T-cell (primary cell): ENCODE results near the gene TRUB1. TPM values are rescaled to one million over a fixed set of nuclear protein-coding genes. Genes with fewer than 3 reads are reported as not detected.

Experiments
- ATAC-seq, 4 experiments: fragments of 200-7000 bp in 3 of 4; fragments of 150-1000 bp in 1 of 4; cut with Tn5 transposase; replicated peaks in 1 of 4; 1 replicate in 3 of 4; 2 replicates in 1 of 4; pipeline ENCODE4 v1.10.0; 2021; ENCODE audit warnings: moderate library complexity in 3 of 4, mild to moderate bottlenecking in 2 of 4, moderate number of reproducible peaks in 1 of 4
- CTCF ChIA-PET, 2 donors: fragments of 300-600 bp; sonication (Branson Sonifier 250); formaldehyde crosslinking; loops; one replicate each; lab custom pipeline; 2022; ENCODE audit warnings: antibody characterized with exemption in 2 of 2; lab: Charles Lee
- POLR2A ChIA-PET, 2 donors: fragments of 300-600 bp; sonication (Branson Sonifier 250); formaldehyde crosslinking; loops; one replicate each; lab custom pipeline; 2022; ENCODE audit warnings: antibody characterized with exemption in 2 of 2; lab: Charles Lee
- DNase-seq, 35 experiments: peaks; one replicate each; pipeline versions ENCODE4 v3.0.0 to v3.0.0-alpha.2; 2013 to 2023
- H3K27ac ChIP-seq: one replicate; pipeline ENCODE4 v1.5.1; 2013; ENCODE audit warnings: low read length
- H3K27me3 ChIP-seq, 2 experiments: replicated peaks in 1 of 2; 1 replicate in 1 of 2; 2 replicates in 1 of 2; pipeline versions ENCODE4 v1.6.1 to v1.7.0; 2013; ENCODE audit warnings: low read length in 1 of 2, mixed read lengths in 1 of 2; ENCODE audit not compliant: control insufficient read depth in 2 of 2, insufficient read depth in 2 of 2; ENCODE audit errors: extremely low read depth in 1 of 2
- H3K36me3 ChIP-seq, 2 donors: 1 replicate in 1 of 2; 2 replicates in 1 of 2; pipeline versions ENCODE4 v1.6.1 to v1.7.0; 2013; ENCODE audit warnings: low read length in 1 of 2; ENCODE audit not compliant: control insufficient read depth in 2 of 2, insufficient read depth in 1 of 2; ENCODE audit errors: extremely low read depth in 1 of 2
- H3K4me1 ChIP-seq, 2 experiments: 1 replicate in 1 of 2; 2 replicates in 1 of 2; pipeline versions ENCODE4 v1.6.1 to v1.7.0; 2013; ENCODE audit warnings: low read length in 2 of 2, mixed read lengths in 1 of 2; ENCODE audit not compliant: insufficient read depth in 2 of 2, control insufficient read depth in 1 of 2; ENCODE audit errors: extremely low read depth in 1 of 2
- H3K4me3 ChIP-seq, 2 donors: 1 replicate in 1 of 2; 2 replicates in 1 of 2; pipeline versions ENCODE4 v1.5.1 to v1.7.0; 2013; ENCODE audit warnings: mild to moderate bottlenecking in 2 of 2, low read length in 1 of 2, moderate library complexity in 1 of 2; ENCODE audit not compliant: control insufficient read depth in 1 of 2; ENCODE audit errors: extremely low read depth in 1 of 2
- H3K9me3 ChIP-seq: 2 replicates; pipeline ENCODE4 v1.7.0; 2013
- H3K27ac Mint-ChIP-seq, 2 donors: one replicate each; pipeline ENCODE4 v1.8.0; 2020 to 2021; ENCODE audit warnings: mild to moderate bottlenecking in 2 of 2, mixed read lengths in 2 of 2
- H3K27me3 Mint-ChIP-seq, 2 donors: one replicate each; pipeline ENCODE4 v1.8.0; 2021 to 2022; ENCODE audit warnings: mixed read lengths in 2 of 2
- H3K36me3 Mint-ChIP-seq: one replicate; pipeline ENCODE4 v1.8.0; 2021; ENCODE audit warnings: mixed read lengths
- H3K4me1 Mint-ChIP-seq, 3 donors: one replicate each; pipeline ENCODE4 v1.8.0; 2020 to 2022; ENCODE audit warnings: mixed read lengths in 3 of 3, mild to moderate bottlenecking in 1 of 3
- H3K4me3 Mint-ChIP-seq, 3 donors: one replicate each; pipeline ENCODE4 v1.8.0; 2020 to 2022; ENCODE audit warnings: mild to moderate bottlenecking in 3 of 3, mixed read lengths in 3 of 3, moderate library complexity in 3 of 3
- H3K9me3 Mint-ChIP-seq, 3 donors: one replicate each; pipeline ENCODE4 v1.8.0; 2020 to 2022; ENCODE audit warnings: mixed read lengths in 3 of 3
- WGBS: methylation state at CpG from one replicate; pipeline ENCODE4 v1.1.5; 2013; ENCODE audit warnings: missing lambda C conversion rate; ENCODE audit not compliant: insufficient coverage; 5-methylcytosine and 5-hydroxymethylcytosine counted together
- total RNA-seq, 35 experiments: library from RNA in 6 of 35; stranded (reverse) in 6 of 35; fragments of 120-200 nt in 1 of 35; gene quantifications; one replicate each; pipeline versions ENCODE4 v1.2.1 to v1.2.4 and lab custom pipeline; 2013 to 2026

TRUB1 gene
- total RNA-seq, 5 donors from 2014 or later (not counting 1 experiment from before 2014, with no cell fraction given): 8.8 to 17.0 (median 11.0) TPM

DNA sequence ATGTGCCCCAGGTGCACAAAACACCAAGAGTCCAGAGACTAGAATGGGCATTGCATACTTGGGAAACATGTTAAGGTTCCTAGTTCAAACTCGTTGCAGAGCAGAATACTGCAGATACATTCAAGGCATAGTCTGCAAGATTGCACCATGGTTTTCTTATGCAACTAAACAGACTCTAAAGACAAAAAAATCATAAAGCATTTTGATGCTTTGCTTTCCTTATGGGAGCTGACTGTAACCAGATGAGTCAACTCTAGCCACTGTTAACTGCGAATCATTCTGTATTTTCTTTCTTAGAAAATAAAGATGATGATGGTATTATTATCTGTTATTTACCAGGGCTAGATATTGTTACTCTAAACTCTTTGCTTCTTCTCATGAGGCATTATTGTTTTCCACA, 19.7 kb downstream of the TRUB1 start:
- peaks cover 22 to 35% (median 29%) of the 10 kb centered on the region in 3 donors for H3K4me1 Mint-ChIP-seq
- DNase-seq (no peak), ATAC-seq (no peak)
- WGBS: 78% methylated on average over 1 of the region's 2 CpGs
- H3K9me3 Mint-ChIP-seq: no peaks in the 10 kb centered on the region
- Histone ChIP-seq H3K27ac (no peak overlapping the region), H3K27me3 (no peaks in the 10 kb centered on the region), H3K9me3 (no peaks in the 10 kb centered on the region), H3K36me3 (peaks cover 0 to 2% of the 10 kb centered on the region in 2 donors), H3K4me3 (no peak overlapping the region), H3K4me1 (no peaks in the 10 kb centered on the region)
- ChIA-PET CTCF (no interaction called here), POLR2A (no interaction called here)
- no peak overlapping the region for H3K4me3 Mint-ChIP-seq
- peaks cover 46% of the 10 kb centered on the region for H3K36me3 Mint-ChIP-seq
- H3K27me3 Mint-ChIP-seq: no peaks in the 10 kb centered on the region
- no peak overlapping the region for H3K27ac Mint-ChIP-seq

DNA sequence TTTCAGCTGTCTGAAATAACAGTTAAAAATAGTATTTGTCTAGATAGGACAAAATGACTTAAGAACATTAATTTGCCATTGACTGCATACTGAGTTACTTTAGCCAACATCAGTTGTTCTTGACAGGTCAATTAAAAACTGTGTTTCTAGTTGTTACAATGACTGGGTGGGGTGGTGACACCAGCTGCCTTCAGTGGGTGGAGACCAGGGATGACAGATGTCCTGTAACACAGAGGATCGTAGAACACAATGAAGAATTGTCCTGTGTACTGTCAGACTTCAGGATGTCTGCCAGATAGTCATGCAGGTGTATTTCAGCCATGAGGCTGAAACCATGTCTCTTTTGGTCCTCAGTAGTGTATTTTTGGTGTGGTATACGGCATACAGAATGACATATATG, 24.4 kb downstream of the TRUB1 start:
- DNase-seq (no peak), ATAC-seq (no peak)
- H3K9me3 ChIP-seq: no peaks in the 10 kb centered on the region
- no peak overlapping the region for H3K4me3 Mint-ChIP-seq
- no peaks in the 10 kb centered on the region for H3K27me3 Mint-ChIP-seq
- H3K9me3 Mint-ChIP-seq: no peaks in the 10 kb centered on the region
- ChIA-PET POLR2A (no interaction called here), CTCF (no interaction called here)
- H3K27me3 ChIP-seq: no peaks in the 10 kb centered on the region
- H3K4me3 ChIP-seq: no peak overlapping the region
- H3K27ac ChIP-seq: no peak overlapping the region
- H3K4me1 ChIP-seq: no peaks in the 10 kb centered on the region
- peaks cover 46% of the 10 kb centered on the region for H3K36me3 Mint-ChIP-seq
- H3K4me1 Mint-ChIP-seq: peaks cover 25 to 32% (median 27%) of the 10 kb centered on the region in 3 donors
- H3K36me3 ChIP-seq: peaks cover 5 to 6% of the 10 kb centered on the region in 2 donors
- H3K27ac Mint-ChIP-seq: no peak overlapping the region
- 100% methylated on average over 1 of the region's 2 CpGs for WGBS

DNA sequence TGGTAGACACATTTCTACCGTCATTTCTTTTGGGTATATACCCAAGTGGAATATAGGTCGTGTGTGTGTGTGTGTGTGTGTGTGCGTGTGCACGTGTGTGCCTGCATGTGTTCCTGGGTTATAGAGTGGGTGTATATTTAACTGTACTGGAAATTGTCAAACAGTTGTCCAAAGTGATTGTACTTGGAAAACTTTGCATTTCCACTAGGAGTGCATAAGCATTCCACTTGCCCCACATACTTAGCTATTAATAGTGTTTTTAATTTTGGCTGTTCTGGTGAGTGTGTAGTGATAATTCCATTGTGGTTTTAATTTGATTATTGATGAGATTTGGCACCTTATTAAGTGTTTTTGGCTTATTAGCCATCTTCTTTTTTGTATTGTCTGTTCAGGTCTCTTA, 25.9 kb downstream of the TRUB1 start:
- H3K36me3 ChIP-seq: peaks cover 5 to 6% of the 10 kb centered on the region in 2 donors
- H3K27me3 Mint-ChIP-seq: no peaks in the 10 kb centered on the region
- 91% methylated on average over 3 of the region's 4 CpGs for WGBS
- no peak overlapping the region for H3K27ac Mint-ChIP-seq
- no peaks in the 10 kb centered on the region for H3K27me3 ChIP-seq
- no peak for ATAC-seq
- H3K4me3 Mint-ChIP-seq: no peak overlapping the region
- POLR2A ChIA-PET: no interaction called here
- H3K4me3 ChIP-seq: no peak overlapping the region
- DNase-seq: no peak
- H3K4me1 Mint-ChIP-seq: peaks cover 31 to 34% (median 31%) of the 10 kb centered on the region in 3 donors
- no peaks in the 10 kb centered on the region for H3K4me1 ChIP-seq
- no peaks in the 10 kb centered on the region for H3K9me3 ChIP-seq
- peaks cover 49% of the 10 kb centered on the region for H3K36me3 Mint-ChIP-seq
- no peak overlapping the region for H3K27ac ChIP-seq
- CTCF ChIA-PET: no interaction called here
- no peaks in the 10 kb centered on the region for H3K9me3 Mint-ChIP-seq

DNA sequence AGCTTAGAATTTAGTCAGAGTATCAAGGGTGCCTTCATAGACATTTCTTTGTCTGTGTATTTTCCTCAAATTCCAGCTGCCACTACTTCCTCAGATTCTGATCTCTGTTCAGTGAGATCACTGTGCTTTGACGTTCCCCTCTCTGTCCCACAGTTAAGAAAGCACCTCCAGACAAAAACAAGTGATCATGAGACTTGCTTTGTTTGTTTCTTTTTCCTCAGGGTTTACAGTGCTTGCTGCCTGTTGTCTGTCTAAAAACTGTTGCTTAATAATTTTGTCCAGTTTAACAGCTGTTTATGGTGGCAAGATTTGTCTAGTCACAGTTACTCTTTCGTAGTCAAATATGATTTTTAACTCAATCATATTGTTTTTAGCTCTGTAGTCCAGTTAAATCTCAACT, 29.1 kb downstream of the TRUB1 start:
- ATAC-seq (no peak), DNase-seq (no peak)
- Histone ChIP-seq H3K4me3 (no peak overlapping the region), H3K9me3 (no peaks in the 10 kb centered on the region), H3K27me3 (no peaks in the 10 kb centered on the region), H3K36me3 (peaks cover 5 to 6% of the 10 kb centered on the region in 2 donors), H3K27ac (no peak overlapping the region), H3K4me1 (peaks cover 0 to 6% of the 10 kb centered on the region in 2 experiments)
- ChIA-PET POLR2A (no interaction called here), CTCF (interaction anchor here in 1 of 2 donors (0.5 kb wide), 1 partner anchor 517 kb away, joined by 3 read pairs; no protein-coding TSS in a partner anchor)
- peaks cover 31 to 41% (median 40%) of the 10 kb centered on the region in 3 donors for H3K4me1 Mint-ChIP-seq
- H3K27ac Mint-ChIP-seq: no peak overlapping the region
- H3K27me3 Mint-ChIP-seq: no peaks in the 10 kb centered on the region
- H3K9me3 Mint-ChIP-seq: no peaks in the 10 kb centered on the region
- no CpG with 5 or more reads among the region's 2 CpGs for WGBS
- H3K36me3 Mint-ChIP-seq: peaks cover 34% of the 10 kb centered on the region
- H3K4me3 Mint-ChIP-seq: no peak overlapping the region

DNA sequence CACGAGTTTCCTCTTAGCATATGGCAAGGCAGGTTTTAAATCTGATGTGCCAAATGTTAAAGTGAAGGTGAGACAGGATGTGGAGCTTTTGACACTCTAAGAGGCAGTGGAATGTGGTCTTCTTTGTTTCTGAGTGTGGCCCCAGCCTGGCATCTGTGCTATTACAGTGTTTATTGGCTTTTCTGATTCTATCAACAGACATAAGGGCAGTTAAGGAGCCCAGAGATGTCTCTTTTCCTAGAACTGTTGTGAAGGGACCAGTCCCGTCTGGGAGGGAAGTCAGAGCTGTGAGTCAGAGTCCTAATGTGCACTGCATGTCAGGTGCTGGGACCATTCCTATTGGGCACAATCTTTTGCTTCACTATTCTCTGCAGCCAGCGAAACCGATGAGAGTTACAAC, 32.5 kb downstream of the TRUB1 start:
- no peaks in the 10 kb centered on the region for H3K9me3 Mint-ChIP-seq
- Histone ChIP-seq H3K9me3 (no peaks in the 10 kb centered on the region), H3K4me3 (no peak overlapping the region), H3K27ac (no peak overlapping the region), H3K36me3 (no peaks in the 10 kb centered on the region), H3K27me3 (no peaks in the 10 kb centered on the region), H3K4me1 (peaks cover 0 to 6% of the 10 kb centered on the region in 2 experiments)
- DNase-seq (peak in 1 of 35 experiments; percentile 1), ATAC-seq (no peak)
- no CpG with 5 or more reads among the region's 4 CpGs for WGBS
- H3K4me1 Mint-ChIP-seq: peaks cover 16 to 27% (median 26%) of the 10 kb centered on the region in 3 donors
- ChIA-PET POLR2A (interaction anchor here (0.6 to 0.7 kb wide), 2 partner anchors 31 to 784 kb away, joined by 3 to 5 read pairs; no protein-coding TSS in a partner anchor), CTCF (no interaction called here)
- peak overlapping the region in 1 of 2 donors; percentile 60 for H3K27ac Mint-ChIP-seq
- peaks cover 30% of the 10 kb centered on the region for H3K36me3 Mint-ChIP-seq
- H3K27me3 Mint-ChIP-seq: no peaks in the 10 kb centered on the region
- H3K4me3 Mint-ChIP-seq: no peak overlapping the region

- peaks cover 29% of the 10 kb centered on the region for H3K36me3 Mint-ChIP-seq
- Histone ChIP-seq H3K36me3 (no peaks in the 10 kb centered on the region), H3K4me3 (no peak overlapping the region), H3K27ac (no peak overlapping the region), H3K4me1 (peaks cover 0 to 6% of the 10 kb centered on the region in 2 experiments), H3K27me3 (no peaks in the 10 kb centered on the region), H3K9me3 (no peaks in the 10 kb centered on the region)
- H3K27ac Mint-ChIP-seq: peak overlapping the region in 1 of 2 donors; percentile 23
- H3K4me3 Mint-ChIP-seq: no peak overlapping the region
- CTCF ChIA-PET: no interaction called here
- ATAC-seq (no peak), DNase-seq (no peak)
- H3K4me1 Mint-ChIP-seq: peaks cover under 1 to 13% (median 10%) of the 10 kb centered on the region in 3 donors
- H3K27me3 Mint-ChIP-seq: no peaks in the 10 kb centered on the region
- WGBS: no CpG with 5 or more reads among the region's 5 CpGs
- H3K9me3 Mint-ChIP-seq: no peaks in the 10 kb centered on the region
- POLR2A ChIA-PET: no interaction called here
Observed at GRCh38 chr10:114973306-114973705, 35.3 kb downstream of the TRUB1 start.

- no peak overlapping the region for H3K27ac Mint-ChIP-seq
- peaks cover 36% of the 10 kb centered on the region for H3K36me3 Mint-ChIP-seq
- Histone ChIP-seq H3K27ac (no peak overlapping the region), H3K4me3 (no peak overlapping the region), H3K4me1 (peaks cover 0 to 6% of the 10 kb centered on the region in 2 experiments), H3K36me3 (no peaks in the 10 kb centered on the region), H3K9me3 (no peaks in the 10 kb centered on the region), H3K27me3 (no peaks in the 10 kb centered on the region)
- H3K9me3 Mint-ChIP-seq: no peaks in the 10 kb centered on the region
- POLR2A ChIA-PET: no interaction called here
- CTCF ChIA-PET: no interaction called here
- H3K4me3 Mint-ChIP-seq: no peak overlapping the region
- peaks cover 0 to 11% (median 10%) of the 10 kb centered on the region in 3 donors for H3K4me1 Mint-ChIP-seq
- no peak for ATAC-seq
- no peak for DNase-seq
- no peaks in the 10 kb centered on the region for H3K27me3 Mint-ChIP-seq
Observed at GRCh38 chr10:114973997-114974396, 36.0 kb downstream of the TRUB1 start.
